Adrenal gland (tissue), 5 donors: ENCODE results near the gene C1QB.

ENCODE experiments used
- CTCF ChIP-seq, 6 experiments: fragments of 450-650 bp in 4 of 6; fragments of 200-600 bp in 2 of 6; sonication (generic) in 1 of 6; IDR thresholded peaks; 1 replicate in 5 of 6; 2 replicates in 1 of 6; pipeline versions ENCODE4 v1.5.1 to v1.8.0; 2016 to 2021; ENCODE audit warnings: antibody characterized with exemption in 6 of 6, mild to moderate bottlenecking in 2 of 6, moderate library complexity in 1 of 6
- POLR2A ChIP-seq, 2 donors: fragments of 450-650 bp; IDR thresholded peaks; one replicate each; pipeline ENCODE4 v1.6.1; 2017; ENCODE audit warnings: antibody characterized with exemption in 2 of 2, mild to moderate bottlenecking in 2 of 2, moderate library complexity in 1 of 2
- donor health status: DM: no; HTN: no; CAD: no.

GRCh38 chr1:22683547-22683946, 30.5 kb downstream of the C1QB start:
- TF ChIP-seq POLR2A (IDR thresholded peaks at IDR 0.05) (no peak), CTCF (IDR thresholded peaks at IDR 0.05) (no peak)
